Lower lobe of right lung (tissue), 2 donors: Measurements from ENCODE around the gene KLK8. TPM values are rescaled to one million over a fixed set of nuclear protein-coding genes. Genes with fewer than 3 reads are reported as not detected.

ENCODE experiments used
- ATAC-seq, 2 donors: fragments of 200-7000 bp; cut with Tn5 transposase; one replicate each; pipeline ENCODE4 v1.9.1; 2020 to 2022; ENCODE audit warnings: mild to moderate bottlenecking in 2 of 2, moderate library complexity in 2 of 2
- DNase-seq: peaks from one replicate; pipeline ENCODE4 v3.0.0-alpha.2; 2020
- H3K27ac ChIP-seq: fragments of 200-600 bp; one replicate; pipeline ENCODE4 v1.8.0; 2022
- H3K27me3 ChIP-seq: fragments of 200-600 bp; one replicate; pipeline ENCODE4 v1.8.0; 2022; ENCODE audit warnings: low read depth
- H3K36me3 ChIP-seq: fragments of 200-600 bp; one replicate; pipeline ENCODE4 v1.8.0; 2022; ENCODE audit warnings: mild to moderate bottlenecking
- H3K4me1 ChIP-seq: fragments of 200-600 bp; one replicate; pipeline ENCODE4 v1.8.0; 2022
- H3K4me3 ChIP-seq: fragments of 200-600 bp; one replicate; pipeline ENCODE4 v1.8.0; 2022; ENCODE audit warnings: mild to moderate bottlenecking
- H3K9me3 ChIP-seq: fragments of 200-600 bp; one replicate; pipeline ENCODE4 v1.8.0; 2022
- intact Hi-C: fragments of 100-400 bp; cut with DNase I; formaldehyde crosslinking; loops from one replicate; pipeline ENCODE4 v1.11.0; 2022
- total RNA-seq: library from RNA; stranded (reverse); fragmentation: NEBNext Ultra II Directional; extraction: Animal tissue kit (Norgen Biotek cat#: 25700); gene quantifications from one replicate; pipeline ENCODE4 v1.2.1, GENCODE V29; 2021
- TF ChIP-seq, protein P1 (sequence below): fragments of 200-600 bp; IDR thresholded peaks from one replicate; pipeline ENCODE4 v1.8.0; 2022; ENCODE audit warnings: antibody characterized with exemption, mild to moderate bottlenecking
- donor health status: DM: no; HTN: yes; CAD: no; lungs with severe emphysema.

The KLK8 gene
- total RNA-seq, 1 donor from 2014 or later: not detected

DNA sequence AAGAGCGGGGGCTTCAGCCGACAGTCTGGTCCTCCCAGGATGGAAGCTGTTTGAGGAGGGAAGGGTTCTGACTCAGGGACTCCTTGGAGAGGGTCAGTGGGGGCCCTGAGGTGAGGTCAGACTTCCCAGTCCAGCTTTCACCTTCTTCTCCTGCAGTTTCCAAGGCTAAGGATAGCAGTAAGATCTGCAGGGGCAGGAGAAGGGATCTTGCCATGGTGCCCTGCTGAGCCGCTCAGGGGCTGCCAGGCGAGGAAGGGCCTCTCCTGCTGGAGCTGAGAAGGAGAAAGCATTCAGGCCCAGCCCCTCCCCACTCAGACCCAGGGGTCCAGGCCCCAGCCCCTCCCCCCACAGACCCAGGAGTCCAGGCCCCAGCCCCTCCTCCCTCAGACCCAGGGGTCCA lies 19.2 kb downstream of the KLK8 start:
- TF ChIP-seq, protein P1, sequence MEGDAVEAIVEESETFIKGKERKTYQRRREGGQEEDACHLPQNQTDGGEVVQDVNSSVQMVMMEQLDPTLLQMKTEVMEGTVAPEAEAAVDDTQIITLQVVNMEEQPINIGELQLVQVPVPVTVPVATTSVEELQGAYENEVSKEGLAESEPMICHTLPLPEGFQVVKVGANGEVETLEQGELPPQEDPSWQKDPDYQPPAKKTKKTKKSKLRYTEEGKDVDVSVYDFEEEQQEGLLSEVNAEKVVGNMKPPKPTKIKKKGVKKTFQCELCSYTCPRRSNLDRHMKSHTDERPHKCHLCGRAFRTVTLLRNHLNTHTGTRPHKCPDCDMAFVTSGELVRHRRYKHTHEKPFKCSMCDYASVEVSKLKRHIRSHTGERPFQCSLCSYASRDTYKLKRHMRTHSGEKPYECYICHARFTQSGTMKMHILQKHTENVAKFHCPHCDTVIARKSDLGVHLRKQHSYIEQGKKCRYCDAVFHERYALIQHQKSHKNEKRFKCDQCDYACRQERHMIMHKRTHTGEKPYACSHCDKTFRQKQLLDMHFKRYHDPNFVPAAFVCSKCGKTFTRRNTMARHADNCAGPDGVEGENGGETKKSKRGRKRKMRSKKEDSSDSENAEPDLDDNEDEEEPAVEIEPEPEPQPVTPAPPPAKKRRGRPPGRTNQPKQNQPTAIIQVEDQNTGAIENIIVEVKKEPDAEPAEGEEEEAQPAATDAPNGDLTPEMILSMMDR: no peak
- H3K27ac ChIP-seq: no peak overlapping the region
- intact Hi-C loops: no loop called here
- peaks cover 20% of the 10 kb centered on the region for H3K27me3 ChIP-seq
- peak in 1 of 2 donors; percentile 9 for ATAC-seq
- no peaks in the 10 kb centered on the region for H3K9me3 ChIP-seq
- H3K4me1 ChIP-seq: no peaks in the 10 kb centered on the region
- no peak overlapping the region for H3K4me3 ChIP-seq
- H3K36me3 ChIP-seq: no peaks in the 10 kb centered on the region
- DNase-seq: no peak

DNA sequence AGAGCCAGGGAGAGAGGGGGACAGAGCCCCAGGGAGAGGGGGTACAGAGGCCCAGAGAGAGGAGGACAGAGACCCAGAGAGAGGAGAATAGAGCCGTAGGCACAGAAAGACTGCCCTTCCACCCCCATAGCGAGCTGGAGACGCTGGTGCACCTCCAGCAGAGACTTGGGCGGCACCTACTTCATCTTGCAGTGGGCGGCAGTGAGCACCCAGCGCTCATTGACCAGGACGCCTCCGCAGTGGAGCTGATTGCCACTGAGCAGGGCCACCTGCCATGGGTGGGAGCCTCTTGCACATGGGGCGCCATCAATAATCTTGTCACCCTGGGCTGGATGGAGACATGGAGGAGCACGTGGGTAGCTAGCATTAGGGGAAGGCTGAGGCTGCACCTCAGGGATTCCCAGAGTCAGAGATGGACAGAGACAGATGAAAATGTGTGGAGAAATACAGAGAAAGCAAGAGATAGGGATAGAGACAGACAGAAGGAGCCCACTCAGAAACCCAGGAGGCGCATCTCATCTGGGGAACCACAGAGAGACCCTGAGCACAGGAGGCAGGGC lies 19.7 kb downstream of the KLK8 start:
- Histone ChIP-seq H3K27me3 (peaks cover 20% of the 10 kb centered on the region), H3K9me3 (no peaks in the 10 kb centered on the region)

DNA sequence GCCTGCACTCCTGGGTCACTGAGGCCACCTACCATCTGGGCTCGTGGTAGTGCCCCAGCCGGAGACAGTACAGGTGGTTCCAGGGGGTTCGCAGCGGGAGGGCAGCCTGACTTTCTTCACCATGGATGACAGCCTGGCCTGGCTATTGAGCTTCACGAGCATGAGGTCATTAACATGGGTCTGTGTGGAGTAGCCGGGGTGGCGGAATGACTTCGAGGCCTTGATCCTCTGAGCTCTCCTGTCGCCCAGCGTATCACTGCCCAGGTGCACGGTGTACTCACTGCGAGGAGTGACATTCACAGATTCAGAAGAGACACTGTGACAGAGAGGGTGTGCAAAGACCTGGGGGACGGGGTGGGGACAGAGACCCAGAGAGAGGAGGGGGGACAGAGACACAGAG lies 21.2 kb downstream of the KLK8 start:
- H3K27ac ChIP-seq: no peak overlapping the region
- H3K9me3 ChIP-seq: no peaks in the 10 kb centered on the region
- intact Hi-C loops: no loop called here

More for the DNA sequence above, 19.7 kb downstream of the KLK8 start:
- H3K4me1 ChIP-seq: no peaks in the 10 kb centered on the region
- intact Hi-C loops: no loop called here
- ATAC-seq: no peak
- no peak for DNase-seq
- TF ChIP-seq, protein P1: no peak
- no peak overlapping the region for H3K27ac ChIP-seq
- no peak overlapping the region for H3K4me3 ChIP-seq
- H3K36me3 ChIP-seq: no peaks in the 10 kb centered on the region

DNA sequence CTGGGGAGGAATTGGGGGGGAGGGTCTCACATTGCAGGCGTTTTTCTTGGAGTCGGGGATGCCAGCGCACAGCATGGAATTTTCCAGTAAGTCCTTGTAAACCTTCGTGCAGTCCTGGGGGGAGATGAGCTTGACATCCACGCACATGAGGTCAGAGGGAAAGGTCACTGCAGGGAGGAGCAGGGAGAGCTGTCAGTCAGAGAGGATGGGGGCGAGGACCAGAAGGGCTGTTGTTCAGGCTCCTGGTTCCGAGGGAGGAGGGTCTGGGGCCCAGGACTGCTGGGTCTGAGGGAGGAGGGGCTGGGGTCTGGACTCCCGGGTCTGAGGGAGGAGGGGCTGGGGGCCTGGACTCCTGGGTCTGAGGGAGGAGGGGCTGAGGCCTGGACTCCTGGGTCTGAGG lies 21.6 kb downstream of the KLK8 start:
- TF ChIP-seq, protein P1: no peak
- H3K9me3 ChIP-seq: no peaks in the 10 kb centered on the region
- no peaks in the 10 kb centered on the region for H3K36me3 ChIP-seq
- intact Hi-C loops: no loop called here
- no peak for ATAC-seq
- peaks cover 16% of the 10 kb centered on the region for H3K27me3 ChIP-seq
- no peak overlapping the region for H3K27ac ChIP-seq
- no peaks in the 10 kb centered on the region for H3K4me1 ChIP-seq
- DNase-seq: no peak
- no peak overlapping the region for H3K4me3 ChIP-seq

More for the DNA sequence above, 21.2 kb downstream of the KLK8 start:
- ATAC-seq (no peak), DNase-seq (no peak)
- Histone ChIP-seq H3K4me1 (no peaks in the 10 kb centered on the region), H3K4me3 (no peak overlapping the region), H3K36me3 (no peaks in the 10 kb centered on the region), H3K27me3 (peaks cover 16% of the 10 kb centered on the region)
- TF ChIP-seq, protein P1: no peak

DNA sequence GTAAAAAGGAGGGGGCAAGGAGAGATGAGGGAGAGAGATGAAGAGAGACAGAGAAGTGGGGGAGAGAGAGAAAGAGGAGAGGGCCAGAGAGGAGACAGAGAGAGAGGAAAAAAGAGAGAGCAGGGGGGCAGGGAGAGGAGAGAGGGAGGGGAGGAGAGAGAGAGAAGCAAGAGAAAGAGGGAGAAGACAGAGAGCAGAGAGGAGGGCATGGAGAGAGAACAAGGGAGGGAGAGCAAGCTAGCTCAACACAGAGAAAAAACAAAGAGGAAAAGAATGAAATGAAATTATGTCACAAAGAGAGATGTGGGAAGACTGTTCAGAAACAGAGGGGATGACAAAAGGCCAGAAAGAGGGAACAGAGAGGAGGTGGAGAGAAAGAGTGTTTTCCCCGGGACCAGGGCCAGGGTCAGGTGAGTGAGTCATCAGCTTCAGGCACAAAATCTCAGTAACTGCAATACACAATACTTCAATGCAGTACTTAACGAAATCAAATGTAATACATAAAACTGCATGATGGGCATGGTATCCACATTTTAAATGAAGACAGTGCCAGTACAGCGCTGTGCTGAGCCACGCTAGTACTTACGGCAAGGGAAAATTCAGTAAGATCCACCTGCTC lies 22.5 kb downstream of the KLK8 start:
- intact Hi-C loops: no loop called here
- no peaks in the 10 kb centered on the region for H3K9me3 ChIP-seq
- no peak overlapping the region for H3K27ac ChIP-seq
- H3K4me3 ChIP-seq: no peak overlapping the region
- DNase-seq: no peak
- no peaks in the 10 kb centered on the region for H3K36me3 ChIP-seq
- no peaks in the 10 kb centered on the region for H3K4me1 ChIP-seq
- peaks cover 16% of the 10 kb centered on the region for H3K27me3 ChIP-seq
- ATAC-seq: no peak
- TF ChIP-seq, protein P1: no peak
